ENCODE measurements around the gene POU4F2.

Gene POU4F2

GRCh38 chr4:146637621-146638332 lies 916 bp upstream of the POU4F2 start:
- POLR2A ChIA-PET = no interaction called here
- TF ChIP-seq CTCF (IDR thresholded peaks at IDR 0.05; ENCODE audit: insufficient read depth, low read length, missing control alignments) = no peak
- no peak overlapping the region for H3K4me3 ChIP-seq (ENCODE audit: low read depth, low read length)
- no peak for DNase-seq (ENCODE audit: low read depth, low spot score)
- CTCF ChIA-PET = no interaction called here

- CTCF ChIA-PET = no interaction called here
- POLR2A ChIA-PET = no interaction called here
Measured at GRCh38 chr4:146638333-146638785, 334 bp upstream of the POU4F2 start.

GRCh38 chr4:146639506-146639932 lies 826 bp downstream of the POU4F2 start:
- ChIA-PET POLR2A (no interaction called here), CTCF (interaction anchor here (0.6 kb wide), 1 partner anchor 275 kb away, joined by 3 read pairs; no protein-coding TSS in a partner anchor)
- no peak for TF ChIP-seq CTCF (IDR thresholded peaks at IDR 0.05; ENCODE audit: insufficient read depth, low read length, missing control alignments)
- DNase-seq (ENCODE audit: low read depth, low spot score) = no peak
- H3K4me3 ChIP-seq (ENCODE audit: low read depth, low read length) = no peak overlapping the region

More at GRCh38 chr4:146638333-146638785, 334 bp upstream of the POU4F2 start:
- no peak for DNase-seq (ENCODE audit: low read depth, low spot score)
- H3K4me3 ChIP-seq (ENCODE audit: low read depth, low read length) = no peak overlapping the region
- TF ChIP-seq CTCF (IDR thresholded peaks at IDR 0.05; ENCODE audit: insufficient read depth, low read length, missing control alignments) = no peak

GRCh38 chr4:146640021-146640464 lies 1.4 kb downstream of the POU4F2 start:
- CTCF ChIA-PET = no interaction called here
- H3K4me3 ChIP-seq (ENCODE audit: low read depth, low read length) = no peak overlapping the region
- TF ChIP-seq CTCF (IDR thresholded peaks at IDR 0.05; ENCODE audit: insufficient read depth, low read length, missing control alignments) = no peak

GRCh38 chr4:146640465-146641061 lies 1.9 kb downstream of the POU4F2 start:
- TF ChIP-seq CTCF (IDR thresholded peaks at IDR 0.05; ENCODE audit: insufficient read depth, low read length, missing control alignments) = no peak
- DNase-seq (ENCODE audit: low read depth, low spot score) = no peak
- H3K4me3 ChIP-seq (ENCODE audit: low read depth, low read length) = no peak overlapping the region
- ChIA-PET POLR2A (no interaction called here), CTCF (no interaction called here)

More at GRCh38 chr4:146640021-146640464, 1.4 kb downstream of the POU4F2 start:
- DNase-seq (ENCODE audit: low read depth, low spot score) = no peak
- POLR2A ChIA-PET = no interaction called here

- H3K4me3 ChIP-seq (ENCODE audit: low read depth, low read length) = no peak overlapping the region
- no peak for TF ChIP-seq CTCF (IDR thresholded peaks at IDR 0.05; ENCODE audit: insufficient read depth, low read length, missing control alignments)
- POLR2A ChIA-PET = no interaction called here
- no peak for DNase-seq (ENCODE audit: low read depth, low spot score)
- CTCF ChIA-PET = no interaction called here
Measured at GRCh38 chr4:146641762-146642161, 3.1 kb downstream of the POU4F2 start.

Data from AG04449 (cell line).